Astrocyte of the spinal cord (primary cell): ENCODE results near the gene SLC26A4.

ENCODE experiments used
- DNase-seq: peaks from one replicate; pipeline ENCODE4 v3.0.0; 2011; ENCODE audit warnings: low read depth, low spot score
- H3K4me3 ChIP-seq: 2 replicates; pipeline ENCODE4 v1.5.1; 2011; ENCODE audit warnings: low read depth, mild to moderate bottlenecking, low read length, moderate library complexity
- in situ Hi-C: cut with HindIII; loops from 2 replicates; pipeline ENCODE4 v1.10.0; 2017; ENCODE audit warnings: low sequenced_read_pairs
- TF ChIP-seq, protein P1 (sequence below): IDR thresholded peaks from 2 replicates; pipeline ENCODE4 v1.5.1; 2012; ENCODE audit warnings: low read depth, mild to moderate bottlenecking, low read length, inconsistent platforms

SLC26A4 gene

DNA sequence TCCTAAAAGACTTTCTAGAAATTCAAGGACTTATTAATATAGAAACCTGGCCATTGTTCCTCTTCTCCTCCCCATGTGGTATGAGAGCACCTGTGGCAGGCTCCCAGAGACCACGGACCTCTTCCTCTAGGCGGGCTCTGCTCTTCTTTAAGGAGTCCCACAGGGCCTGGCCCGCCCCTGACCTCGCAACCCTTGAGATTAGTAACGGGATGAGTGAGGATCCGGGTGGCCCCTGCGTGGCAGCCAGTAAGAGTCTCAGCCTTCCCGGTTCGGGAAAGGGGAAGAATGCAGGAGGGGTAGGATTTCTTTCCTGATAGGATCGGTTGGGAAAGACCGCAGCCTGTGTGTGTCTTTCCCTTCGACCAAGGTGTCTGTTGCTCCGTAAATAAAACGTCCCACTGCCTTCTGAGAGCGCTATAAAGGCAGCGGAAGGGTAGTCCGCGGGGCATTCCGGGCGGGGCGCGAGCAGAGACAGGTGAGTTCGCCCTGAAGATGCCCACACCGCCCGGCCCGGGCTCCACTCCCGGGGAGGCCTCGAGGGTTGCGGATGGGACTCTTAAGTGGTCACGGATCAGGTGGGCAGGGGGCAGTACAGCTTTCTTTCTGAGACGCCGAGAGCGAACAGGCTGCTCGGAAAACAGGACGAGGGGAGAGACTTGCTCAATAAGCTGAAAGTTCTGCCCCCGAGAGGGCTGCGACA, at the start of gene SLC26A4:
SLC26A4 (plus strand) TSS at position 448 of the 700 bp plus-strand sequence. CDS start 814 bp downstream, outside the sequence.
- in situ Hi-C loops, result no loop called here
- H3K4me3 ChIP-seq, result peak within 1 kb of the TSS; percentile 37
- no peak for DNase-seq
- TF ChIP-seq, protein P1, sequence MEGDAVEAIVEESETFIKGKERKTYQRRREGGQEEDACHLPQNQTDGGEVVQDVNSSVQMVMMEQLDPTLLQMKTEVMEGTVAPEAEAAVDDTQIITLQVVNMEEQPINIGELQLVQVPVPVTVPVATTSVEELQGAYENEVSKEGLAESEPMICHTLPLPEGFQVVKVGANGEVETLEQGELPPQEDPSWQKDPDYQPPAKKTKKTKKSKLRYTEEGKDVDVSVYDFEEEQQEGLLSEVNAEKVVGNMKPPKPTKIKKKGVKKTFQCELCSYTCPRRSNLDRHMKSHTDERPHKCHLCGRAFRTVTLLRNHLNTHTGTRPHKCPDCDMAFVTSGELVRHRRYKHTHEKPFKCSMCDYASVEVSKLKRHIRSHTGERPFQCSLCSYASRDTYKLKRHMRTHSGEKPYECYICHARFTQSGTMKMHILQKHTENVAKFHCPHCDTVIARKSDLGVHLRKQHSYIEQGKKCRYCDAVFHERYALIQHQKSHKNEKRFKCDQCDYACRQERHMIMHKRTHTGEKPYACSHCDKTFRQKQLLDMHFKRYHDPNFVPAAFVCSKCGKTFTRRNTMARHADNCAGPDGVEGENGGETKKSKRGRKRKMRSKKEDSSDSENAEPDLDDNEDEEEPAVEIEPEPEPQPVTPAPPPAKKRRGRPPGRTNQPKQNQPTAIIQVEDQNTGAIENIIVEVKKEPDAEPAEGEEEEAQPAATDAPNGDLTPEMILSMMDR, result no peak

DNA sequence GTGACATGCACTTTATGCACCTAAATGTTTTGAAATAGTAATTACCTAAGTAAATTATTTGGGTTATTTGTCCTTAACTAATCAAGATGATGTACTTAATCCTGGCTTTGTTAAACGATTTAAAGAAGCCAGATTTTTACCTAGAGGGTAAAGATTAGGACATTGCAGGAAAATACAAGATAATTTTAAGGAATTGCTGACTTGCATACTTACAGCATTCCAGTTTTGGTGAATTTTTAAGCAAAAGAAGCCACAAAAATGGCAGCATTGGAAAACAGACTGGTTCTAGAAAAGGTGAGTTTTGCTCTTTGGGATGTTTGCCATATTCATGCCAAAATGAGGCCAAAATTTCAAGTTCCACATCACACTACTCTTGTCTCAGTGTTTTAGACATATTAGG, 47.2 kb upstream of the SLC26A4 start:
- TF ChIP-seq, protein P1, result no peak
- in situ Hi-C loops, result no loop called here
- H3K4me3 ChIP-seq, result no peak overlapping the region
- no peak for DNase-seq

DNA sequence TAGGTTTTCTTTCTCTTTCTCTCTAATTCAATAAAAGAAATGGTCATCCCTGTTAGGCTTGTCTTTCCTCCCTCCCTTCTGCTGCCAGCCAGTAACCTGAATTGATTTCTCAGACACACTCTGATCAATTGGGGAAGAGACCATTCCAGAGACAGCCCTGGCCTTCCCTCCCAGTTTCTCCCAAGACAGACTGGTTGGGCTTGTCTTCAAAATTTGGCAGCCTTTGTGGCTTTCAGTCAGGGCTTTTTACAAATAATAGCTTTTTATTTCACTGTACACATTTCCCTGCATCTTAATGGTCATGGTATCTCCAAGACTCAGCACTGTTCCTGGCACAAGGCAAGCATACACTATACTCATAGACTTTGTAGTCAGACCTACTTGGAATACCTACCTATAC, 46.7 kb upstream of the SLC26A4 start:
- in situ Hi-C loops, result no loop called here
- no peak overlapping the region for H3K4me3 ChIP-seq
- no peak for DNase-seq
- TF ChIP-seq, protein P1, result no peak

DNA sequence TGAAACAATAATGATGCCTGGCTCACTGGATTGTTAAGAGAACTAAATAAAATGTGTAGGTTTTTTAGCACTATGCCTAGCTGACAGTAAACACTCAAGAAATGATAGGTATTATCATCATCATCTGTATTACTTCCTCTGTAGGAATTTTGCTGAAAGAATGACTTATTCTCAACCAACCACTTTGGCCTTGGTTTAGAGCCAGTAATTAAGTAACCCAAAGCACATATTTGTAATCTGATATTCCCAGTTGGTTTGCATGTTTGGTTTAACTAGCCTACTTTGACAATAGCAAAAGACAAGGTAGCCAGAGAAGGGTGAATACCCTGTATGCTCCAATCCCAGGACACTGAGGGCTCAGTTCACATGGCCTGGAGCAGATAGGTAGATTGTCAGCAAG, 46.2 kb upstream of the SLC26A4 start:
- in situ Hi-C loops, result no loop called here
- DNase-seq, result peak; percentile 61
- H3K4me3 ChIP-seq, result no peak overlapping the region
- TF ChIP-seq, protein P1, result no peak

DNA sequence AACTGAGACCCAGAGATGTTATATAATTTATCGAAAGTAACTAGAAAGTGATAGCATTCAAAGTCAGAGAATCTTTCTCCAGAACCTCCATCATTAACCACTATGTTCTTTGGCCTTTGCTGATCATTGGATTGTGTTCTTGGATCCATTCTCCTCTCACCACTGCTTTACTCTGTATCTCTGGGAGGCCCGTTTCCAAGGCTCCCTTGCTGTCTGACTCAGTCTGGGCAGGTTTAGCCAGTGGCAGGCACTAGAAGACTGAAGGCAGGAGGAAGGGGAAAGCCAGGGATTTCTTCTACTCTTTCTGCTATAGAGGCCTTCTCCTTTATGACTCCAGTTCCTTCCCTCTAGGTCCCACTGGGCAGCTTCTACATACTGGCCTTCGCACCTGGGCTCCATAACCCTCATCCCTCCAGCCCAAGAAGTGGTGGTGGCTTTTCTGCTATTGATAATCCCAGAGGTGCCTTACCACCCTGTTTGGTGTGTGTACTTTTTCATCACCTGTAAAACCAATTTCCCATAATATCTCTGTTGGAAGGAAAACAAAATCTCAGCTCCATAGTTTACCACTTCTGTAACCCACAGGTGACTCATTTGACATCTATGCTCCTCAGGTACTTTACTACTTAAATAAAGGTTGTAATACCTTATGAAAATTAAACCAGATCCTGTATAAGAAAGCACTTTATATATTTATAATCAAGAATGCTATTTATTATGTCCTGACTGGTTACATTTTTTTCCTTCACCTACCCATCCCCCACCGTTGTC, 44.5 kb upstream of the SLC26A4 start:
- TF ChIP-seq, protein P1, result no peak
- no peak overlapping the region for H3K4me3 ChIP-seq
- in situ Hi-C loops, result no loop called here
- DNase-seq, result no peak

DNA sequence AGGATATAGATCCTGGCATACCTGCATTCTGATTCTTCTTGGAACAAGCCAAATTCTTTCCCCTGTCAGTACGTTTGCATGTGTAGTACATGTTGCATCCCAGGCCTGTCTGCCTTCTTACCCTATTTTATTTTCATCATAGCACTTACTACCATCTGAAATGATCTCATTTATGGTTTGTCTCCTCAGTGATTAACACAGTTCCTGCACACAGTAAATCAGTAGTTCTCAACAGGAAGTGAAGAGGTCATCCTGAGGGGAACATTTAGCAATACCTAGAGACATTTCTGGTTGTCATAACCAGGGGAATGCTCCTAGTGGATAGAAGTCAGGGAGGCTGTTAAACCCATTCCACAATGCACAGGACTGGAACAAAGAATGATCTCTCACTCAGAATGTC, 38.2 kb upstream of the SLC26A4 start:
- DNase-seq, result peak; percentile 39
- TF ChIP-seq, protein P1, result no peak
- H3K4me3 ChIP-seq, result no peak overlapping the region
- in situ Hi-C loops, result no loop called here
